Common myeloid progenitor, CD34-positive (primary cell): Measurements from ENCODE around the gene MS4A18.
A peak's percentile ranks its signal among the peaks of the same experiment; 100 is the strongest.

Experiments
- CTCF ChIA-PET: fragments of 350-600 bp; sonication (Branson Sonifier 250); formaldehyde crosslinking; loops from one replicate; lab custom pipeline; 2021; ENCODE audit warnings: antibody characterized with exemption; lab: Charles Lee
- POLR2A ChIA-PET: fragments of 350-600 bp; sonication (Branson Sonifier 250); formaldehyde crosslinking; loops from one replicate; lab custom pipeline; 2021; ENCODE audit warnings: antibody characterized with exemption; lab: Charles Lee
- DNase-seq, 3 donors: peaks; one replicate each; pipeline versions ENCODE4 v3.0.0 to v3.0.0-alpha.2; 2013
- H3K27ac ChIP-seq, 2 experiments: 1 replicate in 1 of 2; 2 replicates in 1 of 2; pipeline ENCODE4 v1.7.0; 2013; ENCODE audit warnings: inconsistent platforms in 2 of 2, low read length in 2 of 2, mild to moderate bottlenecking in 2 of 2, low read depth in 1 of 2, moderate library complexity in 1 of 2; ENCODE audit not compliant: severe bottlenecking in 2 of 2, insufficient read depth in 1 of 2, poor library complexity in 1 of 2
- H3K27me3 ChIP-seq, 5 experiments: replicated peaks in 2 of 5; 1 replicate in 3 of 5; 2 replicates in 2 of 5; pipeline versions ENCODE4 v1.6.1 to v1.7.0; 2013; ENCODE audit warnings: low read length in 4 of 5, mild to moderate bottlenecking in 2 of 5, moderate library complexity in 2 of 5, inconsistent platforms in 1 of 5; ENCODE audit not compliant: insufficient read depth in 5 of 5, control insufficient read depth in 4 of 5
- H3K36me3 ChIP-seq, 4 experiments: 1 replicate in 2 of 4; 2 replicates in 2 of 4; pipeline versions ENCODE4 v1.6.1 to v1.7.0; 2013; ENCODE audit warnings: low read length in 3 of 4, control low read depth in 1 of 4, mild to moderate bottlenecking in 1 of 4; ENCODE audit not compliant: control insufficient read depth in 4 of 4, insufficient read depth in 4 of 4
- H3K4me1 ChIP-seq, 4 experiments: 1 replicate in 3 of 4; 2 replicates in 1 of 4; pipeline versions ENCODE4 v1.6.1 to v1.7.1; 2013; ENCODE audit warnings: low read length in 3 of 4, mild to moderate bottlenecking in 3 of 4, control low read depth in 1 of 4, inconsistent platforms in 1 of 4, moderate library complexity in 1 of 4; ENCODE audit not compliant: control insufficient read depth in 4 of 4, insufficient read depth in 4 of 4; ENCODE audit errors: control extremely low read depth in 1 of 4
- H3K4me3 ChIP-seq, 7 experiments: 1 replicate in 4 of 7; 2 replicates in 3 of 7; pipeline versions ENCODE4 v1.5.1 to v1.7.0; 2013; ENCODE audit warnings: mild to moderate bottlenecking in 7 of 7, low read length in 6 of 7, moderate library complexity in 6 of 7, inconsistent platforms in 2 of 7, low read depth in 2 of 7, control low read depth in 1 of 7; ENCODE audit not compliant: insufficient read depth in 4 of 7, control insufficient read depth in 1 of 7; ENCODE audit errors: extremely low read depth in 1 of 7
- H3K9me3 ChIP-seq, 5 experiments: 1 replicate in 4 of 5; 2 replicates in 1 of 5; pipeline versions ENCODE4 v1.6.1 to v1.7.1; 2013; ENCODE audit warnings: low read length in 4 of 5, mild to moderate bottlenecking in 2 of 5, inconsistent platforms in 1 of 5, low read depth in 1 of 5, moderate library complexity in 1 of 5; ENCODE audit not compliant: control insufficient read depth in 4 of 5, insufficient read depth in 2 of 5; ENCODE audit errors: control extremely low read depth in 1 of 5
- WGBS: methylation state at CpG from one replicate; pipeline ENCODE4 v1.1.5; 2013; ENCODE audit not compliant: insufficient coverage; 5-methylcytosine and 5-hydroxymethylcytosine counted together

The MS4A18 gene

DNA sequence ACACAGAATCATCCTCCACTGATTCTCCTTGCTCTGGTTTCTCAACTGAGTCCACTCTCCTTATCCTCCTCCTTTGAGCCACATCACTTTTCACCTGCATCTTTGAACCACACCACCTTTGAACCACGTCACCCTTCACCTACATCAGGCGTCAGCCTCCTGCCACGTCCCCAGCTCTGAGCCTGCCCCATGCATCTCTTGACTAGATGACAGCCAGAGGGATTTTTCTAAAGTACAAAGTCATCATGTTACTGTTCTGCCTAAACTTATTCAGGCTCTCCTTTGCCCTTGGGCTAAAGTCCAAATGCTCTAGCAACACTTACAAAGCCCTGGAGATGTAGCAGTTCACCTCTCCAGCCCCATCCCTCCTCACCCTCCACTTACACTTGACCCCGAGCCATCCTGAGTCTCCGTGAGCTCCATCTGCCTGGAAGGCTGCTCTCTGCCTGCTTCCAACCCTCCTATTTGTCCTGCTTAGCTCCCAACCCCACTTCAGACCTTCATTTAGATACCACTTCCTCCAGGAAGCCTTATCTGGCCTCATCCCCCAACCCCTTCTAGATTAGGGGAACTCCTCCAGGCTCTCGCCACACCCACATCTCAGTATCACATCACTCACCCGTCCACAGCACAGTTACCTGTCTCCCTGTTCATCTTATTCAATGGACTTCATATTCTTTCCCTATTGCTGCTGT lies 56.9 kb downstream of the MS4A18 start:
- DNase-seq = peak in 1 of 3 donors; percentile 10
- Histone ChIP-seq H3K36me3 (no peaks in the 10 kb centered on the region), H3K9me3 (no peaks in the 10 kb centered on the region), H3K4me3 (no peak overlapping the region), H3K4me1 (no peaks in the 10 kb centered on the region), H3K27ac (no peak overlapping the region), H3K27me3 (no peaks in the 10 kb centered on the region)
- 85% methylated on average over 6 of the region's 7 CpGs for WGBS
- POLR2A ChIA-PET = interaction anchor here (0.6 kb wide), 1 partner anchor 49 kb away, joined by 6 read pairs; no protein-coding TSS in a partner anchor
- CTCF ChIA-PET = interaction anchor here (1.8 to 7.9 kb wide), 3 partner anchors 10 to 106 kb away, joined by 5 to 100 read pairs (median 6); no protein-coding TSS in a partner anchor

DNA sequence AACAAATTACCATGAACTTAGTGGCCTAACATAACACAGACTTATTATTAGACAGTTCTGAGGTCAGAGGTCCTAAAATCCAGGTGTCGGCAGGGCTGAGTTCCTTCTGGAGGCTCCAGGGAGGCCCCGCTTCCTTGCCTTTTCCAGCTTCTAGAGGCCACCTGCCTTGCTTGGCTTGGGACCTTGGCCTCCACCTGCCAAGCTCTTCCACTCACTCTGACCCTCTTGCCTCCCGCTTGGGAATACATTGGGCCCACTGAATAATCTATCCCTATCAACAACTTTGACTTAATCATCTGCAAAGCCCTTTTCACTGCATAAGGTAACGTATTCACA lies 57.4 kb downstream of the MS4A18 start:
- no peak overlapping the region for H3K27ac ChIP-seq
- H3K4me3 ChIP-seq = no peak overlapping the region
- WGBS = 100% methylated on average over 4 of the region's 4 CpGs
- H3K4me1 ChIP-seq = no peaks in the 10 kb centered on the region
- CTCF ChIA-PET = interaction anchor here (0.9 to 1.9 kb wide), 4 partner anchors 9 to 106 kb away, joined by 3 to 5 read pairs (median 3); no protein-coding TSS in a partner anchor
- POLR2A ChIA-PET = no interaction called here
- no peaks in the 10 kb centered on the region for H3K27me3 ChIP-seq
- no peaks in the 10 kb centered on the region for H3K9me3 ChIP-seq
- no peaks in the 10 kb centered on the region for H3K36me3 ChIP-seq
- DNase-seq = no peak

DNA sequence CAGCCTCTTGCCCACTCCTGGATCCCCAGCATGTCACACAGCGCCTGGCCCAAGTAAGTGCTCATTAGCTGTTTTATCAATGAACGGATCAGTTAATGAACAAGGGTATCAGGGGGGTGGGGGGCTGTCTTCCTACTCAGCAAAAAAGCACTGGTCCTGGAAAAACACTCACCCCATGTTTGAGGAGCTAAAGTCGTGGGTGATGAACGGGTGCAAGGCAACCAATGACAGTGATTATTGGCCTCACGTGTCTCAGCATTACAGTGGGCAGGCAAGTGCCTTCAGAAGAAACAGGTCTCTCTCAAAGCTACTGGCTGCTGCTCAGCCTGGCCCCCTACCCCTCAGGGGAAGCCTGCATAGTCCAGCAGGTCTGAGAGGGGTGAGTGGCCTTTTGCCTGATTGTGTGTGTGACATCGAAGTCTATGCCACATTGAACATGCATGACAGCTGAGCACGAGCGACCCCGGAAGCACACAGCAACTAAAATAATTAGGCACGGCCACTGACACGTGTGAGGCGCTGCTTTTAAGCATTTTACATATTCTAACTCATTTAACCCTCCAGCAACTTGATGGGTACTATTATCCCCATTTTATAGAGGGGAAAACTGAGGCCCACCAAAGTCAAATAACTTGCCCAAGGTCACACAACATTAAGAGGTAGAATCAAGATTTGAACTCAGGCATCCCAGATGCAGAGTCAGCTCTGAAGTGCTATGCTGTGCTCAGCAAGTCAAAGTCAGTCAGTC lies 58.0 kb downstream of the MS4A18 start:
- ChIA-PET POLR2A (no interaction called here), CTCF (interaction anchor here (0.9 to 1.9 kb wide), 4 partner anchors 8 to 105 kb away, joined by 3 to 5 read pairs (median 3); no protein-coding TSS in a partner anchor)
- no peak overlapping the region for H3K27ac ChIP-seq
- H3K36me3 ChIP-seq = no peaks in the 10 kb centered on the region
- 96% methylated on average over 9 of the region's 12 CpGs for WGBS
- H3K4me1 ChIP-seq = no peaks in the 10 kb centered on the region
- no peak for DNase-seq
- no peak overlapping the region for H3K4me3 ChIP-seq
- no peaks in the 10 kb centered on the region for H3K9me3 ChIP-seq
- H3K27me3 ChIP-seq = no peaks in the 10 kb centered on the region

DNA sequence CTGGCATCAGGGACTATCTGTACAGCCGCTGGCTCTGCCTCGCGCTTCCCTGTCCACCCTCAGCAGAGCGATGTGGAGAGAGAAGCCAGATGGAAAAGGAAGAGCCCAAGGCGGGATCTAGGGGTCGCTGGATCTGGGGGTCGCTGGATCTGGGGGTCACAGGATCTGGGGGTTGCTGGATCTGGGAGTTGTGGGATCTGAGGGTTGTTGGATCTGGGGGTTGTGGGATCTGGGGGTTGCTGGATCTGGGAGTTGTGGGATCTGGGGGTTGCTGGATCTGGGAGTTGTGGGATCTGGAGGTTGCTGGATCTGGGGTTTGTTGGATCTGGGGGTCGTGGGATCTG lies 58.6 kb downstream of the MS4A18 start:
- ChIA-PET POLR2A (no interaction called here), CTCF (interaction anchor here (1.0 kb wide), 1 partner anchor 96 kb away, joined by 3 read pairs; no protein-coding TSS in a partner anchor)
- Histone ChIP-seq H3K4me3 (no peak overlapping the region), H3K36me3 (no peaks in the 10 kb centered on the region), H3K27me3 (no peaks in the 10 kb centered on the region), H3K4me1 (no peaks in the 10 kb centered on the region), H3K9me3 (no peaks in the 10 kb centered on the region), H3K27ac (no peak overlapping the region)
- WGBS = 100% methylated on average over 7 of the region's 8 CpGs
- DNase-seq = no peak

DNA sequence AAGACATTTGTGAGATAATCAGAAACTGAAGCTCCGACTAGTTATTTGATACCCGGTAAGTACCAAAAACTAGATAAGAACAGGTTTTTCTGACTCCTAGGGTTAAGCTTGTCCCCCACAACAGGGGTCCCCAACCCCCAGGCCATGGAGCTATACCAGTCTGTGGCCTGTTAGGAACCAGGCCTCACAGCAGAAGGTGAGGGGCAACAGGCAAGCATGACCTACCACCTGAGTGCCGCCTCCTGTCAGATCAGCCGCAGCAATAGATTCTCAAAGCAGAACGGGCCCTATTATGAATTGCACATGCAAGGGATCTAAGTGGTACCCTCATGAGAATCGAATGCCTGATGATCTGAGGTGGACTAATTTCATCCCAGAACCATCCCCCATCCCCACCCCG lies 59.4 kb downstream of the MS4A18 start:
- H3K27ac ChIP-seq = no peak overlapping the region
- ChIA-PET POLR2A (no interaction called here), CTCF (interaction anchor here (1.0 to 2.0 kb wide), 4 partner anchors 8 to 95 kb away, joined by 3 to 5 read pairs (median 4); no protein-coding TSS in a partner anchor)
- H3K27me3 ChIP-seq = no peaks in the 10 kb centered on the region
- DNase-seq = no peak
- no peaks in the 10 kb centered on the region for H3K4me1 ChIP-seq
- H3K4me3 ChIP-seq = no peak overlapping the region
- H3K36me3 ChIP-seq = no peaks in the 10 kb centered on the region
- no peaks in the 10 kb centered on the region for H3K9me3 ChIP-seq
- 95% methylated on average over 5 of the region's 7 CpGs for WGBS

DNA sequence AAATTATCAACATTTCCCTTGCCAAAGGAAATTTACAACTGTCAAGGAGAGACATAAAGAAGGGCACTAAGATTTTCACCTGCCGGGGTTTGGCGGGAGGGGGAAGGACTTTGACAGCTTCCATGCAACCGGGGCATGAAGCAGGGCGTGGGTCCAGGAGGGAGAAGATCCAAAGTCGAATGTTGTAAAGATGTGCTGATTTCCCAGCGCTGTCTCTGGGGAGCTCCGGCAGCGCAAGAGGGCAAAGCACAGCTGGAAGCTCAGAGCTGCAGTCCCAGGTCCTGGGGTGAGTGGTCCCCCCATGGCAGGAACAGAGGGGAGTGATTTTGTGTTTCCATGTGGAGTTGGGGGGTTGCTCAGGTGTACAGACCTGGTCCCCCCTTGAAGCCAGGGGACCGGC lies 60.6 kb downstream of the MS4A18 start, which contains the start of gene MS4A10:
MS4A10 (plus strand) TSS at position 198 of the 400 bp plus-strand sequence. CDS start 5,003 bp downstream, outside the sequence.
- Histone ChIP-seq H3K4me3 (no peak within 1 kb of the TSS), H3K27ac (no peak within 1 kb of the TSS), H3K9me3 (no peaks in the 10 kb centered on the region), H3K36me3 (no peaks in the 10 kb centered on the region), H3K27me3 (no peaks in the 10 kb centered on the region), H3K4me1 (no peaks in the 10 kb centered on the region)
- ChIA-PET CTCF (interaction anchor here (1.1 to 2.0 kb wide), 2 partner anchors 14 to 17 kb away, joined by 4 to 5 read pairs; no protein-coding TSS in a partner anchor), POLR2A (no interaction called here)
- DNase-seq = no peak
- 91% methylated on average over 8 of the region's 9 CpGs for WGBS
